ENCODE measurements around the gene ARHGAP18. TPM values are rescaled to one million over a fixed set of nuclear protein-coding genes. Genes with fewer than 3 reads are reported as not detected.

The ARHGAP18 gene
- total RNA-seq, 2 donors from 2014 or later = 18.7 to 28.3 TPM

DNA sequence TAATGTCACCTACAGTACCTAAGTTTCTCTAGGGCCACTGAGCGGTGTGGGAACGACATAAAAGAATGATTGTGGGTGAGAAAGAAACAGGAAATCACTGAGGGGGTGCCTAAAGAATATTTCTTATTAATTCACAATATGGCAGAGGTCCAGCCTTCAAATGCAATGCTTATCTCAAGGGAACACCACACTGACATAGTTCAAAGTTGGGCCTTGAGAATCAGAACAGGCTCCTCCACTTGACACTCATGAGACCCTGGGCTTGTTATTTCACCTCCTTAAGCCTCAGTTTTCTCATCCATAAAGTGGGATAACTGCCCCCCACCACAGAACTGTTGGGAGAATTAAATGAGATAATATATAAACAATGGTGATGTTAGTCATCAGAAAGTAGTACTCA is 40.4 kb upstream of the ARHGAP18 start:
- H3K27me3 ChIP-seq = no peaks in the 10 kb centered on the region
- no peak overlapping the region for H3K4me3 ChIP-seq
- H3K27ac ChIP-seq = no peak overlapping the region
- no peaks in the 10 kb centered on the region for H3K4me1 ChIP-seq
- no peaks in the 10 kb centered on the region for H3K36me3 ChIP-seq
- H3K9me3 ChIP-seq = no peaks in the 10 kb centered on the region
- no peak for DNase-seq
- H3K9ac ChIP-seq (ENCODE audit: low read depth in 2 of 2, low read length in 2 of 2) = no peak overlapping the region
- TF ChIP-seq, protein P1, sequence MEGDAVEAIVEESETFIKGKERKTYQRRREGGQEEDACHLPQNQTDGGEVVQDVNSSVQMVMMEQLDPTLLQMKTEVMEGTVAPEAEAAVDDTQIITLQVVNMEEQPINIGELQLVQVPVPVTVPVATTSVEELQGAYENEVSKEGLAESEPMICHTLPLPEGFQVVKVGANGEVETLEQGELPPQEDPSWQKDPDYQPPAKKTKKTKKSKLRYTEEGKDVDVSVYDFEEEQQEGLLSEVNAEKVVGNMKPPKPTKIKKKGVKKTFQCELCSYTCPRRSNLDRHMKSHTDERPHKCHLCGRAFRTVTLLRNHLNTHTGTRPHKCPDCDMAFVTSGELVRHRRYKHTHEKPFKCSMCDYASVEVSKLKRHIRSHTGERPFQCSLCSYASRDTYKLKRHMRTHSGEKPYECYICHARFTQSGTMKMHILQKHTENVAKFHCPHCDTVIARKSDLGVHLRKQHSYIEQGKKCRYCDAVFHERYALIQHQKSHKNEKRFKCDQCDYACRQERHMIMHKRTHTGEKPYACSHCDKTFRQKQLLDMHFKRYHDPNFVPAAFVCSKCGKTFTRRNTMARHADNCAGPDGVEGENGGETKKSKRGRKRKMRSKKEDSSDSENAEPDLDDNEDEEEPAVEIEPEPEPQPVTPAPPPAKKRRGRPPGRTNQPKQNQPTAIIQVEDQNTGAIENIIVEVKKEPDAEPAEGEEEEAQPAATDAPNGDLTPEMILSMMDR (IDR thresholded peaks at IDR 0.05) = no peak
- intact Hi-C loops (cut with DNase I) = no loop called here

DNA sequence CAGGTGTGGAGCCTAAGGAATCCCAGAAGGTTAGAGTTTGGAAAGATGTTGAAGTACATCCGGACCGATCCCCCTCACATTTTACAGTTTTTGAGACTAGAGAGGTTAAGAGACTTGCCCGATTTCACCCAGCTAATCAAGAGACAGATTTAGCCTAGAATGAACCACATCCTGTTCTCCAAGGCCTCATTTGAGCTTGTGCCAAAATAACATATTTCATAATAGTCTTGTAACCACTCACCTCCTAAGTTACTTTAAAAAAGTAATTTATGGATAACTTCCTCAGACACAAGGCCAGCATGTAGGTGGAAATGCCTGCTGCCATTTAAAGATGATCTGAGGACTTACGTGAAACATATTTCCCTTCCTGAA is 39.8 kb upstream of the ARHGAP18 start:
- intact Hi-C loops (cut with DNase I) = no loop called here

DNA sequence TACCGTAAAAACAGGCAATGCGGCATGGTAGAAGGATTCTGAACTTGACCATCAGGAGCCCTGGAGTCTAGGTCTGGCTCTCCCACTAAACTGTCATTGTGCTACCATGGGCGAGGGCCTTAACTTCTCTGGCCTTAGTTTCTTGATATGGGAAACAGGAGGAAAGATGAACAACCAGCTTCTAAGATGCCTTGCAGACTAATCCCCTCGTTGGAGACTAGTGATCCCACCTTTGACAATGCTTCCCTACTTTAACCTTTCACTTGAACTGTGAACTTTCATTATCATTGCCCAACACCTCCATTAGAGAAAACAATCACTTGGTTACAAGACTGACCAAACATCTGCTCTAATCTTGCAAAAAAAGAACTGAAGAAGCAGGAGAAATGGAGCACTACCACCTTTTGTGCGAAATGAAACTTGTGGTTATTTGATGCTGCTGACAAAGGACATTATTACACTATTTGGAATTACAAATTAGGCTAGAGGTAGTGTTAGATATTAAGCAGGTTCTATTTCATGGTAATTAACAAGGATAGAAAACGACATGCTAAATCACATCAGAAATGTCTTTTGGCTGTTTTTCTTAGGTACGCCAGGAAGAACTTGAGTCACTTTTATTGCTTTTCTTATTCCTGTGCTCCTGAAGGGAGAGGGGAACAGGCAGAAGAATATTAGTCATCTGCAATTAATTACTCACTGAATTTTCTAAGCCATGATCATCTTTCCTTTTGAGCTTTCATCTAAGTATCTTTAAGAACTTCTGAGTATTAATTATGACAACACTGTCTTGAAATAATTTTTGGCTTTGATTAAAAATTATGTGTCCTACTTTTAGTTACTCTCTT is 39.1 kb upstream of the ARHGAP18 start:
- no peaks in the 10 kb centered on the region for H3K27me3 ChIP-seq
- H3K4me3 ChIP-seq = no peak overlapping the region
- no peak overlapping the region for H3K9ac ChIP-seq (ENCODE audit: low read depth in 2 of 2, low read length in 2 of 2)
- H3K36me3 ChIP-seq = no peaks in the 10 kb centered on the region
- TF ChIP-seq, protein P1 (IDR thresholded peaks at IDR 0.05) = no peak
- H3K4me1 ChIP-seq = no peaks in the 10 kb centered on the region
- no peak for DNase-seq
- no peaks in the 10 kb centered on the region for H3K9me3 ChIP-seq
- intact Hi-C loops (cut with DNase I) = no loop called here
- peak overlapping the region; percentile 10 for H3K27ac ChIP-seq

More for the DNA sequence above, 39.8 kb upstream of the ARHGAP18 start:
- Histone ChIP-seq H3K9me3 (no peaks in the 10 kb centered on the region), H3K9ac (ENCODE audit: low read depth in 2 of 2, low read length in 2 of 2) (no peak overlapping the region), H3K4me1 (no peaks in the 10 kb centered on the region), H3K27ac (peak overlapping the region; percentile 10), H3K27me3 (no peaks in the 10 kb centered on the region), H3K4me3 (no peak overlapping the region), H3K36me3 (no peaks in the 10 kb centered on the region)
- no peak for DNase-seq
- TF ChIP-seq, protein P1 (IDR thresholded peaks at IDR 0.05) = no peak

DNA sequence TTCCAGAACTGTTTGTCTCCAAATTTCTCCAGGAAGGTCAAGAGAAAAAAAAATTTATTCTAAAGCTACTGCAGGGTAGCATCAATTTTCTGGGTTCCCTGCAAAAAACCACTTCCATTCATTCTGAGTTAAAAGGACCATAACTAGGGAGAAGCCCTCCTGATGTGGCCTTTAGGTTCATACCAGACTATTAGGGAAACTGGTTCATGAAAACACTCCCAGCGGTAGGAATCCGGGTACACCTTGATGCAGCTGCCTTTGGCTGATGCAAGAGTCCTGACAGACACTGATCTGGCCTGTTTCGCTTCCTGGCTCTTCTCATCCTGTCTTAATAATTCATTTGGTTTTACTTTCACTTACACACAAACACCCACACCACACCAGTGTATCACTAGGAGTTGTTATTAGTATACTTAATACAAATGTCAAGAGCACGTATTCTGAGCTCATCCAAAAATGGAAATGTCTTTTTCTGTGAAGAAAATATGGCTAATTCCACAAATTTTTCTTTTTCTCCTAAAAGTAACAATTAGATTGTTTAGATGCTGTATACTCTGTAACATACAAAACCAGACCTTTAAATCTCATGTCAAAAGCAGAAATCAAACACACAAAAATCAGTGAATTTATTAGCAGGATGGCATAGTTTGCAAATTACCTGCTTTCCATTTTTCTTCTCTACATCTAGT is 38.4 kb upstream of the ARHGAP18 start:
- Histone ChIP-seq H3K36me3 (no peaks in the 10 kb centered on the region), H3K27me3 (no peaks in the 10 kb centered on the region), H3K4me3 (no peak overlapping the region), H3K27ac (no peak overlapping the region), H3K4me1 (no peaks in the 10 kb centered on the region), H3K9me3 (no peaks in the 10 kb centered on the region), H3K9ac (ENCODE audit: low read depth in 2 of 2, low read length in 2 of 2) (no peak overlapping the region)
- TF ChIP-seq, protein P1 (IDR thresholded peaks at IDR 0.05) = no peak
- intact Hi-C loops (cut with DNase I) = no loop called here
- peak; percentile 29 for DNase-seq

DNA sequence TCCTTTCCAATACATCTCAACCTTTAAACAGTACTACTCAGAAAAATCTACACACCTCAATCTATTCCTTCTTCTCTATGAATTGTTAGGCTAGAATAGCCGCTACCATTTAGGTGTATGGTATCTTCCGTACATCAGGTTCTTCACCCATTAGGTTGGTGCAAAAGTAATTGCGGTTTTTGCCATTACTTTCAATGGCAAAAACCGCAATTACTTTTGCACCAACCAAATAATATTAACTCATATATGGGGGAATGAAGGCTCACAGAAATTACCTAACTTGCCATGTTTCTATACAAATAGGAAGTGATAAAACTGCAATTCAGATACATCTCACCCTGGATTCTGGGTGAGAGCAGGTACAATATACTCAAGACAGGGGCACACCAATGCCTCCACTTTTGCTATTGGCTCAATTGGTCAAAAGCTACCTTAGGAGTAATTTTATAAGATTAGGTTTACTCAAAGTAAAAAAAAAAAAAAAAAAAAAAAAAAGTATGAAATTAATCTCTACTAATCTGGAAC is 37.7 kb upstream of the ARHGAP18 start:
- no peaks in the 10 kb centered on the region for H3K9me3 ChIP-seq
- H3K9ac ChIP-seq (ENCODE audit: low read depth in 2 of 2, low read length in 2 of 2) = no peak overlapping the region
- H3K27me3 ChIP-seq = no peaks in the 10 kb centered on the region
- H3K36me3 ChIP-seq = no peaks in the 10 kb centered on the region
- no peak overlapping the region for H3K4me3 ChIP-seq
- H3K4me1 ChIP-seq = no peaks in the 10 kb centered on the region
- DNase-seq = no peak
- intact Hi-C loops (cut with DNase I) = no loop called here
- TF ChIP-seq, protein P1 (IDR thresholded peaks at IDR 0.05) = no peak
- H3K27ac ChIP-seq = no peak overlapping the region
